WTC11 (cell line): ENCODE measurements around the gene C14orf132.

Source experiments
- CREB1 ChIP-seq: sonication (generic); formaldehyde crosslinking; IDR thresholded peaks from 2 replicates; pipeline ENCODE4 v1.8.0; 2023; ENCODE audit warnings: mild to moderate bottlenecking, missing genetic modification reagents
- ELF4 ChIP-seq: sonication (generic); formaldehyde crosslinking; IDR thresholded peaks from 2 replicates; pipeline ENCODE4 v1.8.1; 2022; ENCODE audit warnings: low read depth, mild to moderate bottlenecking, moderate library complexity, missing genetic modification reagents
- JUN ChIP-seq: sonication (generic); formaldehyde crosslinking; IDR thresholded peaks from 2 replicates; pipeline ENCODE4 v1.8.0; 2023; ENCODE audit warnings: mild to moderate bottlenecking, missing genetic modification reagents
- TCF7 ChIP-seq: sonication (generic); formaldehyde crosslinking; IDR thresholded peaks from 2 replicates; pipeline ENCODE4 v1.8.0; 2022; ENCODE audit warnings: mild to moderate bottlenecking, low read depth, missing genetic modification reagents, moderate library complexity
- ZNF263 ChIP-seq: sonication (generic); formaldehyde crosslinking; IDR thresholded peaks from 2 replicates; pipeline ENCODE4 v1.8.1; 2022; ENCODE audit warnings: low read depth, mild to moderate bottlenecking, moderate library complexity, missing genetic modification reagents
- TF ChIP-seq, protein P1 (sequence below): sonication (generic); formaldehyde crosslinking; conservative IDR thresholded peaks from 2 replicates; pipeline ENCODE4 v1.8.1; 2022; ENCODE audit warnings: mild to moderate bottlenecking, missing genetic modification reagents
- TF ChIP-seq, protein P2 (sequence below): fragments of 200-600 bp; IDR thresholded peaks from 2 replicates; pipeline ENCODE4 v1.8.0; 2022; ENCODE audit warnings: antibody characterized with exemption

DNA sequence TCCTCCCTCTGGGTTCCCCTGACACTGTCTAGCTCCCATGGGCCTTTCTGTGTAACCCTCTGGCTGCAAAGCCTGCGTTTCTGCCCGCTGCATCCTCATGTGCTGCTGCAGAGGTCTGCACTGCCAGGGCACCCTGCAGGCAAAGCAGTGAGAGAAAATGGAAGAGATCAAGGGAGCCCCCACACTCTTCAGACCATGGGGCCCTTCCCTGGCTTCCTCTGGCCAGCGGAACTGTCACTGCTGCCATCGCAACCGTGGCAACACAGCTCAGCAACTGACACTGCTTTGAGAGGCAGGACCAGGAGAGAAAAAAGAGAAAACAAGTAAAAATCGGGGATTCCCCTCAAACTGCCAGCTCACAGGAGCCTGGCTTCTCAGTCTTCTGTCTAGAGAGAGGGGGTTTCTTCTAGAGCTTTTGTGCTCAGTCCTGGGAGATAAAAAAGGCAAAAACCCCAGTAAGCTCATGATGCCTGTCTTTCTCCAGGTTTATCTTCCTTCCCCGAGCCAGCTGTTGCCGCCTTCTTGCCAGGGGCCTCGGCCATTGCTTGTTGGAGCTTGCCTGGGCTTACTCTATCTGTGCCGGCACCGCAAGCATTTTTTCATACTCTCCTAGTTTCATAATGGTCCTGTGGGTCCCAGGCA is 38.9 kb downstream of the C14orf132 start:
- TF ChIP-seq, protein P1, sequence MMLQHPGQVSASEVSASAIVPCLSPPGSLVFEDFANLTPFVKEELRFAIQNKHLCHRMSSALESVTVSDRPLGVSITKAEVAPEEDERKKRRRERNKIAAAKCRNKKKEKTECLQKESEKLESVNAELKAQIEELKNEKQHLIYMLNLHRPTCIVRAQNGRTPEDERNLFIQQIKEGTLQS (CRISPR knock-in tag) = no peak
- TF ChIP-seq ZNF263 = no peak
- TF ChIP-seq, protein P2, sequence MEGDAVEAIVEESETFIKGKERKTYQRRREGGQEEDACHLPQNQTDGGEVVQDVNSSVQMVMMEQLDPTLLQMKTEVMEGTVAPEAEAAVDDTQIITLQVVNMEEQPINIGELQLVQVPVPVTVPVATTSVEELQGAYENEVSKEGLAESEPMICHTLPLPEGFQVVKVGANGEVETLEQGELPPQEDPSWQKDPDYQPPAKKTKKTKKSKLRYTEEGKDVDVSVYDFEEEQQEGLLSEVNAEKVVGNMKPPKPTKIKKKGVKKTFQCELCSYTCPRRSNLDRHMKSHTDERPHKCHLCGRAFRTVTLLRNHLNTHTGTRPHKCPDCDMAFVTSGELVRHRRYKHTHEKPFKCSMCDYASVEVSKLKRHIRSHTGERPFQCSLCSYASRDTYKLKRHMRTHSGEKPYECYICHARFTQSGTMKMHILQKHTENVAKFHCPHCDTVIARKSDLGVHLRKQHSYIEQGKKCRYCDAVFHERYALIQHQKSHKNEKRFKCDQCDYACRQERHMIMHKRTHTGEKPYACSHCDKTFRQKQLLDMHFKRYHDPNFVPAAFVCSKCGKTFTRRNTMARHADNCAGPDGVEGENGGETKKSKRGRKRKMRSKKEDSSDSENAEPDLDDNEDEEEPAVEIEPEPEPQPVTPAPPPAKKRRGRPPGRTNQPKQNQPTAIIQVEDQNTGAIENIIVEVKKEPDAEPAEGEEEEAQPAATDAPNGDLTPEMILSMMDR = no peak
- no peak for TF ChIP-seq TCF7
- no peak for TF ChIP-seq JUN (CRISPR knock-in tag)
- TF ChIP-seq CREB1 = no peak
- TF ChIP-seq ELF4 (CRISPR knock-in tag) = no peak
